ENCODE measurements around the gene ANO10. TPM values are rescaled to one million over a fixed set of nuclear protein-coding genes. Genes with fewer than 3 reads are reported as not detected.

The ANO10 gene
- total and polyA plus RNA-seq, 7 donors = 10.3 to 18.8 (median 13.1) TPM

DNA sequence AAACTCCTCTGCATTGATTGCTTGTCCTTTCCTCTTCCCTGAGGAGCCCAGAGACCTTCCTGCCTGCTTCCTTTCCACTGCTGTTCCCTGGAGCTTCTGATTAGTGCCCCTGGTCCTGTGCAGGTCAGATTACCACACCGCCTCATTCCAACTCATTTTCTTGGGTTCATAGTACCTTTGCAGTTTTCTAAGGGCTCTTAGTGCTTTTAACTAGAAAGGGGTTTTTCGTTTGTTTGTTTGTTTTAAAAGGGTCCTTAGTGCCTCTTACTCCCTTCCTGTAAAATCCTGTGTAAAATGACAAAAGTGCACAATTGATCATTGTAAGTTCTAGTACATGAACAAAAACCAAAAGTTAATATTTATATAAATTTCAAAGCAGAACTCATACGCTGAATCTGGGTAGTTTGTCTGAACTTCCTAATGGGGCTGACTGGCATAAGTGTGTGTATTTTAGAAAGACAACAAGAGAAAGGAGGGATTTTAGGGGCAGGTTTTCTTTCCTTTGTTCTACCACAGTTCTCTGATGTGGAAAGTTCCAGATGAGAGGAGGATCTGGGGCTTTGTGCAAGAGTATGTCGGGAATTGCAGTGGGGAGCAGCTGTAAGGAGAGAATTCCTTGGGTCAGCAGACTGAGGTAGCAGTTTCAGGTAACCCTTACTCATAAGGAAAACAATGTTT is 304.9 kb downstream of the ANO10 start:
- no peaks in the 10 kb centered on the region for H3K27me3 ChIP-seq (ENCODE audit: insufficient read depth in 3 of 3, low read length in 2 of 3)
- H3K27ac ChIP-seq = peak overlapping the region; percentile 47
- peak in 2 of 4 donors; percentile 33 to 52 for ATAC-seq
- DNase-seq = no peak
- TF ChIP-seq, protein P1, sequence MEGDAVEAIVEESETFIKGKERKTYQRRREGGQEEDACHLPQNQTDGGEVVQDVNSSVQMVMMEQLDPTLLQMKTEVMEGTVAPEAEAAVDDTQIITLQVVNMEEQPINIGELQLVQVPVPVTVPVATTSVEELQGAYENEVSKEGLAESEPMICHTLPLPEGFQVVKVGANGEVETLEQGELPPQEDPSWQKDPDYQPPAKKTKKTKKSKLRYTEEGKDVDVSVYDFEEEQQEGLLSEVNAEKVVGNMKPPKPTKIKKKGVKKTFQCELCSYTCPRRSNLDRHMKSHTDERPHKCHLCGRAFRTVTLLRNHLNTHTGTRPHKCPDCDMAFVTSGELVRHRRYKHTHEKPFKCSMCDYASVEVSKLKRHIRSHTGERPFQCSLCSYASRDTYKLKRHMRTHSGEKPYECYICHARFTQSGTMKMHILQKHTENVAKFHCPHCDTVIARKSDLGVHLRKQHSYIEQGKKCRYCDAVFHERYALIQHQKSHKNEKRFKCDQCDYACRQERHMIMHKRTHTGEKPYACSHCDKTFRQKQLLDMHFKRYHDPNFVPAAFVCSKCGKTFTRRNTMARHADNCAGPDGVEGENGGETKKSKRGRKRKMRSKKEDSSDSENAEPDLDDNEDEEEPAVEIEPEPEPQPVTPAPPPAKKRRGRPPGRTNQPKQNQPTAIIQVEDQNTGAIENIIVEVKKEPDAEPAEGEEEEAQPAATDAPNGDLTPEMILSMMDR (IDR thresholded peaks at IDR 0.05) = no peak
- WGBS, 3 donors = 52 to 67% (median 60%) methylated on average over 4 of the region's 4 CpGs
- H3K36me3 ChIP-seq (ENCODE audit: insufficient read depth in 1 of 2, low read depth in 1 of 2) = peaks cover 0 to 9% of the 10 kb centered on the region in 2 donors
- intact Hi-C loops (cut with DNase I) = no loop called here
- H3K9me3 ChIP-seq = no peaks in the 10 kb centered on the region
- H3K4me1 ChIP-seq = peaks cover 52% of the 10 kb centered on the region
- H3K4me3 ChIP-seq = no peak overlapping the region

Other genes starting within 250 kb of the ANO10 start
- gene ABHD5, start 68.9 kb upstream of the ANO10 start, total RNA-seq = 10 to 100 TPM; 19.9 to 38.2 (median 25.7) TPM
- 10 to 100 TPM; 16.1 to 69.4 (median 32.0) TPM for gene ABHD5, start 68.9 kb upstream of the ANO10 start, polyA plus RNA-seq